Choroid plexus epithelial cell (primary cell): Measurements from ENCODE around the gene LRP1B.
A peak's percentile ranks its signal among the peaks of the same experiment; 100 is the strongest.

Source experiments
- DNase-seq: peaks from one replicate; pipeline ENCODE4 v3.0.0-alpha.2; 2010; ENCODE audit warnings: low read depth
- H3K4me3 ChIP-seq: 2 replicates; pipeline ENCODE4 v1.5.1; 2011; ENCODE audit warnings: low read depth, mild to moderate bottlenecking, control low read depth, low read length, moderate library complexity
- CTCF ChIP-seq: conservative IDR thresholded peaks from 2 replicates; pipeline ENCODE4 v1.5.1; 2011; ENCODE audit warnings: low read depth, mild to moderate bottlenecking, control low read depth, inconsistent platforms, low read length, moderate library complexity

The LRP1B gene

GRCh38 chr2:142020368-142020767 is 110.4 kb downstream of the LRP1B start:
- H3K4me3 ChIP-seq, result no peak overlapping the region
- TF ChIP-seq CTCF, result no peak
- no peak for DNase-seq

- DNase-seq, result no peak
- no peak for TF ChIP-seq CTCF
- no peak overlapping the region for H3K4me3 ChIP-seq
Measured at GRCh38 chr2:142014536-142014935, 116.3 kb downstream of the LRP1B start.

- no peak for TF ChIP-seq CTCF
- H3K4me3 ChIP-seq, result no peak overlapping the region
- no peak for DNase-seq
Measured at GRCh38 chr2:142012797-142013196, 118.0 kb downstream of the LRP1B start.

GRCh38 chr2:142010477-142011270 is 120.1 kb downstream of the LRP1B start:
- TF ChIP-seq CTCF, result no peak
- DNase-seq, result peak; percentile 6
- no peak overlapping the region for H3K4me3 ChIP-seq

GRCh38 chr2:142008135-142008744 is 122.6 kb downstream of the LRP1B start:
- TF ChIP-seq CTCF, result no peak
- no peak for DNase-seq
- H3K4me3 ChIP-seq, result no peak overlapping the region

DNA sequence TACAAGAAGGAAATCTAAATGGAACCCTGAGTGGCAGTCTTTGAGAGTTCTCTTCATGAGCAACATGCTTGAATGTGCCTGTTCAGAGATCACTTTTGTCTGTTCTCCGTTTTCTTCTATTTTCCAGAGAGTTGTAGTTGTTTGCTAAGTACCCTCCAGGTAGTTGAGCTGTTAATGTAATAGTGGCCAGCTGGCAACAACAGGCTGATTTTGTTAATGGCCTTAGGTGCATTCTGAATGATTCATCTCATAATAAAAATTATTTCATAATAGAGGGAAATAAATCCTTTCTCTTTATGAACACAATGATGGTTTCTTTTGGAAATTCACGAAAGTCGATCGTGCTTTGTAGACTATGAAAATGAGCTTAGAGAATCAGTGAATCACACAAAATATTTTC is 136.8 kb downstream of the LRP1B start:
- TF ChIP-seq CTCF, result no peak
- DNase-seq, result no peak
- H3K4me3 ChIP-seq, result no peak overlapping the region

DNA sequence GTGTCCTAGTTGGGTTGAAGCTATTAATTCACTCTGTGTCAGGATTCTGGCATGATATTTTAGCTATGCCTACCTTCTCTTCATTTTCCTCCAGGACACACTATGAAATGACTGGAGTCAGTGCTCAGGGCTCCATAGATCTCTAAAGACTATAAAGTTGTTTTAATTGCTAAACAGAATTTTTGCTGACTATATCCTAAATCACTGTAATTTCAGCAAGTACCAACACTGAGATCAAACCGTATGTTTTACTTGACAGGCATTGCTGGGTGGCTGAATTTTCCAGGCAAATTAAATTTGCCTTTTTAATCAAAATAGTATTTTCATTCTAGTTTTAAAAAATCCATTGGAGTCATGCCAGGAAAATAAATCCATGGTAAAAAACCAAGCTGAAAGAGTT is 138.1 kb downstream of the LRP1B start:
- no peak for DNase-seq
- no peak for TF ChIP-seq CTCF
- H3K4me3 ChIP-seq, result no peak overlapping the region
